ENCODE results near the gene PDZD4.
"Not testable (repeated sequence)": the region's sequence is repeated elsewhere in the genome, so short reads cannot be mapped to it uniquely, and the experiment has no call there.

The PDZD4 gene

GRCh38 chrX:153844509-153845082, 14.3 kb upstream of the PDZD4 start:
- no peak for DNase-seq (ENCODE audit: low spot score)

- DNase-seq (ENCODE audit: low spot score) = no peak
These were observed 6.6 kb upstream of the PDZD4 start for GRCh38 chrX:153836921-153837320.

GRCh38 chrX:153832728-153833127, 2.4 kb upstream of the PDZD4 start:
- no peak for DNase-seq (ENCODE audit: low spot score)

- no peak for DNase-seq (ENCODE audit: low spot score)
These were observed 1.2 kb upstream of the PDZD4 start for GRCh38 chrX:153831429-153832150.

- DNase-seq (ENCODE audit: low spot score) = no peak
These were observed 490 bp upstream of the PDZD4 start for GRCh38 chrX:153830640-153831428.

- DNase-seq (ENCODE audit: low spot score) = no peak
These were observed 870 bp downstream of the PDZD4 start for GRCh38 chrX:153829549-153829798.

- no peak for DNase-seq (ENCODE audit: low spot score)
These were observed 1.4 kb downstream of the PDZD4 start for GRCh38 chrX:153828723-153829548.

GRCh38 chrX:153828308-153828707, 2.0 kb downstream of the PDZD4 start:
- no peak for DNase-seq (ENCODE audit: low spot score)

GRCh38 chrX:153827903-153828302, 2.4 kb downstream of the PDZD4 start:
- DNase-seq (ENCODE audit: low spot score) = no peak

GRCh38 chrX:153827016-153827415, 3.3 kb downstream of the PDZD4 start:
- DNase-seq (ENCODE audit: low spot score) = no peak

GRCh38 chrX:153825042-153825441, 5.3 kb downstream of the PDZD4 start:
- no peak for DNase-seq (ENCODE audit: low spot score)

- DNase-seq (ENCODE audit: low spot score) = no peak
These were observed 6.0 kb downstream of the PDZD4 start for GRCh38 chrX:153824348-153824747.

- DNase-seq (ENCODE audit: low spot score) = no peak
These were observed 9.3 kb downstream of the PDZD4 start for GRCh38 chrX:153821066-153821465.

GRCh38 chrX:153820601-153821000, 9.7 kb downstream of the PDZD4 start:
- no peak for DNase-seq (ENCODE audit: low spot score)

GRCh38 chrX:153819384-153820040, 10.8 kb downstream of the PDZD4 start:
- DNase-seq (ENCODE audit: low spot score) = no peak

GRCh38 chrX:153818571-153819383, 11.6 kb downstream of the PDZD4 start:
- no peak for DNase-seq (ENCODE audit: low spot score)

- DNase-seq (ENCODE audit: low spot score) = not testable (repeated sequence)
These were observed 12.3 kb downstream of the PDZD4 start for GRCh38 chrX:153818064-153818463.

GRCh38 chrX:153816831-153817690, 13.3 kb downstream of the PDZD4 start:
- DNase-seq (ENCODE audit: low spot score) = no peak

- DNase-seq (ENCODE audit: low spot score) = no peak
These were observed 15.6 kb downstream of the PDZD4 start for GRCh38 chrX:153814591-153815315.

All from pons (tissue), 1 donor.